Stimulated activated naive CD8-positive, alpha-beta T cell treated with anti-CD3 and anti-CD28 coated beads, Interleukin-15, Interleukin-2, amounts not matched to agents 100 ng/mL and 50 ng/mL, for 24 hours (primary cell): Measurements from ENCODE around the gene MICU2.

Experiments used
- H3K27ac Mint-ChIP-seq: one replicate; pipeline ENCODE4 v1.8.0; 2021; ENCODE audit warnings: mild to moderate bottlenecking, mixed read lengths
- H3K27me3 Mint-ChIP-seq: one replicate; pipeline ENCODE4 v1.8.0; 2021; ENCODE audit warnings: mixed read lengths
- H3K36me3 Mint-ChIP-seq: one replicate; pipeline ENCODE4 v1.8.0; 2021; ENCODE audit warnings: low read depth, mixed read lengths
- H3K4me1 Mint-ChIP-seq: one replicate; pipeline ENCODE4 v1.8.0; 2021; ENCODE audit warnings: low read depth, mixed read lengths
- H3K4me3 Mint-ChIP-seq: one replicate; pipeline ENCODE4 v1.8.0; 2021; ENCODE audit warnings: mild to moderate bottlenecking, mixed read lengths
- H3K9me3 Mint-ChIP-seq: one replicate; pipeline ENCODE4 v1.8.0; 2021; ENCODE audit warnings: mixed read lengths

MICU2 gene

GRCh38 chr13:21461131-21461530, 142.8 kb downstream of the MICU2 start:
- Mint-ChIP-seq H3K27ac (no peak overlapping the region), H3K36me3 (no peaks in the 10 kb centered on the region), H3K4me1 (peaks cover 24% of the 10 kb centered on the region), H3K4me3 (no peak overlapping the region), H3K9me3 (no peaks in the 10 kb centered on the region), H3K27me3 (no peaks in the 10 kb centered on the region)

DNA sequence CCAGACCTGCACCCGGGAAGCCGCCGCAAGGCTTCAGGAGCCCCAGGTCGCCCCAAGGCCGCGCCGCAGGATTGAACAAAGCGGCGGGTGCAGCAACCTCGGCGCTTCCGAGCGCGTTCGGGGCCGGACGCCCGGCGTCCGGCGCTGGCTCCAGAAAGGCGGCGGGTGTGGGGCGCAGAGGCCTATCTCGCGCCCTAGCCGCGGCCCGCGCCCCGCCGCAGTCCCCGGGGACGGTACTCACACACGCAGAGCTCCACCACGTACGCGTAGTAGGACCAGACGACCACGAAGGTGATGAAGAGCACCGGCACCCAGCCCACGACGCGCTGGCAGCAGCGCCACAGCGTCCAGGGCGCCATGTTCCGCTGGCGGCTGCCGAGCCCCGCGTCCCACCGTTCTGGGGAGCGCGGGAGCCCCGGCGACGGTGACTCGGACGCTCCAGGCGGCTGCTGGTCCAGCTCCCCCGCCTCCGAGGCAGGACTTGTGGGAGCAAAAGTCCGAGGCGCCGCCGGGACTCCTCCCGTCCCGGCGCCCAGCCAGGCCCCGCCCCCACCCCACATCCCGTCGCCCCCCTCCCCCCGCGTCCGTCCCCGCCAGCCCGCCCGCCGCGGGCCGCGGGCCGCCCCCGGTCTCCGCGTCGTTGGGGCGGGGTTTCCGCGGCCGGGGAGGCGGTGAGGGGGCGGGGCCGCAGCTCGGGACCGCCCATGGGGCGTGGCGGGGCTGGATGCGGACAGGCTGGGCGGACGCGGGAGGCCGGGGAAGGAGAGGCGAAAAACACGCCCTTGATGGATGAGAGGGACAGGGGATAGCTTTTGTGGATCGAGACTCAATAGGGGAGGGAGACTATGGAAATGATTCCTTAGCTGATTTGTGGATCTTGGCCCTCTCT, 144.9 kb downstream of the MICU2 start, which contains the start of gene ZDHHC20:
Gene ZDHHC20, minus strand, starts transcription at position 491 of the 889 bp plus-strand sequence. Its CDS starts 132 bp downstream, at position 359.
- Mint-ChIP-seq H3K27ac (peak within 1 kb of the TSS; percentile 77), H3K4me1 (peaks cover 36% of the 10 kb centered on the region), H3K36me3 (peaks cover 11% of the 10 kb centered on the region), H3K27me3 (no peaks in the 10 kb centered on the region), H3K4me3 (peak within 1 kb of the TSS; percentile 94), H3K9me3 (peaks cover 5% of the 10 kb centered on the region)

DNA sequence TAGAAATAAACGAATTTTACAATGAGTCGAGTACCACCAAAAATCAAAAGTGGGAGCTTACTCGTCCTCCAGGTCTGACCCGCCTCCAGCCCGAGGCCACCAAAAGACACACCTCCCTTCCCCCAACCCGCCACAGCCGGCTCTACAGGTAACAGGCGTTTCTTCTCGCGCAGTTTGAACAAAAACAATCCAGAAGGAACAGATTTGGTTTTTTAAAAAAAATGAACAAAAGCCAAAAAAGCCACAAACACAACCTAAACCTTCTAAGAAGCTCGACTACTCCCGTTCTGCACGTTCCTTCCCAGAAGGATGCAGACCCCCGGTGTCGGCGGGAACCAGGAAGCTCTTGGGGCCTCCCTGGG, 145.5 kb downstream of the MICU2 start:
- H3K27ac Mint-ChIP-seq, result peak overlapping the region; percentile 77
- H3K4me1 Mint-ChIP-seq, result peaks cover 37% of the 10 kb centered on the region
- H3K27me3 Mint-ChIP-seq, result no peaks in the 10 kb centered on the region
- peaks cover 5% of the 10 kb centered on the region for H3K9me3 Mint-ChIP-seq
- H3K36me3 Mint-ChIP-seq, result peaks cover 12% of the 10 kb centered on the region
- peak overlapping the region; percentile 94 for H3K4me3 Mint-ChIP-seq

DNA sequence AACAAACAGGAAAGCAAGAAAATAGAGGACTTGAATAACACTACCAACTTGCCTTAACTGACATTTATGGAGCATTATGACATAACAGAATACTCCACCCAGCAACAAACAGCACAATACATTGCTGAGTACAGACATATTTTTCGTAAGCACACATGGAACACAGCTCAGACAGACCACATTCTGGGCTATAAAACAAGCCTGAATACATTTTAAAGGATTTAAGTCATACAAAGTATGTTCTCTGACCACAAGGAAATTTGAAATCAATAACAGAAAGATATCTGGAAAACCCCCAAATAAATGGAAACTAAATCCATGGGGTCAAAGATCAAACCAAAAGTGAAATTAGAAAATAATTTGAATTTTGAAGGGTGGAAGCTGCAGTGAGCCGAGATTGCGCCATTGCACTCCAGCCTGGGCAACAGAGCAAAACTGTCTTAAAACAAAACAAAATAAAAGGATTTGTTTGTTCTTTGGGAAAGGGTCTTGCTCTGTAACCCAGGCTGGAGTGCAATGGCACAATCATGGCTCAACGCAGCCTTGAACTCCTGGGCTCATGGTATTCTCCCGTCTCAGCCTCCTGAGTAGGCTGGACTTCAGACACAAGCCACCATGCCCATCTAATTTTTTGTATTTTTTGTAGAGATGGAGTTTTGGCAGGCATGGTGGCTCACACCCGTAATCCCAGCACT, 150.4 kb downstream of the MICU2 start:
- Mint-ChIP-seq H3K36me3 (peaks cover 26% of the 10 kb centered on the region), H3K4me3 (no peak overlapping the region), H3K27ac (no peak overlapping the region), H3K27me3 (no peaks in the 10 kb centered on the region), H3K4me1 (peaks cover 56% of the 10 kb centered on the region), H3K9me3 (peaks cover 12% of the 10 kb centered on the region)

DNA sequence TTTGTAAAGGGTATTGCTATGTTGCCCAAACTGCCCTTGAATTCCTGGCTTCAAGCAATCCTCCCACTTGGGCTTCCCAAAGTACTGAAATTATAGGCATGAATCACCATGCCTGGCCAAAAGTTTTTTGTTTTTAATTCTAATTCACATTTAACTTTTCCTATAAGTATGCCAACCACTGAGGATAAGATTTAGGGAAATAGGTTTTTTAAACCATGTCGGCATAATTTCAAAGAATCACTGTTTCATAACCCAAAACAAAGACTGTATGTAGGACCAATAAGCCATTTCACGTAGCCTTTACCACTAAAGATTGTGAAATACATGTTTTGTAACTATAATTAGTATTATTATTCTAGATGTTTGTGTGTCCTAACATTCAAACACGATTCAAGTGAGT, 153.0 kb downstream of the MICU2 start:
- no peaks in the 10 kb centered on the region for H3K27me3 Mint-ChIP-seq
- H3K27ac Mint-ChIP-seq, result no peak overlapping the region
- H3K36me3 Mint-ChIP-seq, result peaks cover 32% of the 10 kb centered on the region
- H3K9me3 Mint-ChIP-seq, result peaks cover 12% of the 10 kb centered on the region
- H3K4me1 Mint-ChIP-seq, result peaks cover 48% of the 10 kb centered on the region
- no peak overlapping the region for H3K4me3 Mint-ChIP-seq

GRCh38 chr13:21446656-21447055, 157.3 kb downstream of the MICU2 start:
- Mint-ChIP-seq H3K4me3 (no peak overlapping the region), H3K27ac (no peak overlapping the region), H3K27me3 (no peaks in the 10 kb centered on the region)

GRCh38 chr13:21445759-21446158, 158.2 kb downstream of the MICU2 start:
- Mint-ChIP-seq H3K4me1 (peaks cover 46% of the 10 kb centered on the region), H3K4me3 (no peak overlapping the region), H3K27ac (no peak overlapping the region)

More at GRCh38 chr13:21446656-21447055, 157.3 kb downstream of the MICU2 start:
- H3K9me3 Mint-ChIP-seq, result peaks cover 7% of the 10 kb centered on the region
- H3K36me3 Mint-ChIP-seq, result peaks cover 9% of the 10 kb centered on the region
- peaks cover 41% of the 10 kb centered on the region for H3K4me1 Mint-ChIP-seq

GRCh38 chr13:21443171-21443570, 160.8 kb downstream of the MICU2 start:
- H3K27me3 Mint-ChIP-seq, result no peaks in the 10 kb centered on the region
- H3K27ac Mint-ChIP-seq, result peak overlapping the region; percentile 13
- peaks cover 52% of the 10 kb centered on the region for H3K4me1 Mint-ChIP-seq
- H3K4me3 Mint-ChIP-seq, result no peak overlapping the region
- peaks cover 11% of the 10 kb centered on the region for H3K9me3 Mint-ChIP-seq
- H3K36me3 Mint-ChIP-seq, result peaks cover 24% of the 10 kb centered on the region

More at GRCh38 chr13:21445759-21446158, 158.2 kb downstream of the MICU2 start:
- H3K36me3 Mint-ChIP-seq, result peaks cover 10% of the 10 kb centered on the region
- H3K27me3 Mint-ChIP-seq, result no peaks in the 10 kb centered on the region
- H3K9me3 Mint-ChIP-seq, result peaks cover 8% of the 10 kb centered on the region
